COLO829 (cell line): Measurements from ENCODE around the gene TRAPPC12.
"Not testable (repeated sequence)": the region's sequence is repeated elsewhere in the genome, so short reads cannot be mapped to it uniquely, and the experiment has no call there.

Source experiments
- DNase-seq: peaks from one replicate; pipeline ENCODE4 v3.0.0; 2012; ENCODE audit warnings: low spot score

TRAPPC12 gene

GRCh38 chr2:3379647-3380534 lies at the start of gene TRAPPC12:
Gene TRAPPC12, plus strand, starts transcription at chr2:3379694. Its CDS starts 7,930 bp downstream, at chr2:3387624.
- DNase-seq, result peak; percentile 68

GRCh38 chr2:3332133-3332532 lies 47.4 kb upstream of the TRAPPC12 start:
- no peak for DNase-seq

GRCh38 chr2:3334392-3335345 lies 44.8 kb upstream of the TRAPPC12 start:
- no peak for DNase-seq

GRCh38 chr2:3336844-3337243 lies 42.6 kb upstream of the TRAPPC12 start:
- DNase-seq, result no peak

GRCh38 chr2:3338340-3338739 lies 41.2 kb upstream of the TRAPPC12 start:
- no peak for DNase-seq

- no peak for DNase-seq
These were observed 39.4 kb upstream of the TRAPPC12 start for GRCh38 chr2:3340144-3340543.

GRCh38 chr2:3341336-3341735 lies 38.2 kb upstream of the TRAPPC12 start:
- no peak for DNase-seq

GRCh38 chr2:3342324-3342723 lies 37.2 kb upstream of the TRAPPC12 start:
- no peak for DNase-seq

- DNase-seq, result no peak
These were observed 36.5 kb upstream of the TRAPPC12 start for GRCh38 chr2:3343012-3343411.

GRCh38 chr2:3344897-3345296 lies 34.6 kb upstream of the TRAPPC12 start:
- DNase-seq, result no peak

GRCh38 chr2:3345621-3346020 lies 33.9 kb upstream of the TRAPPC12 start:
- no peak for DNase-seq

GRCh38 chr2:3348767-3349166 lies 30.7 kb upstream of the TRAPPC12 start:
- no peak for DNase-seq

- DNase-seq, result no peak
These were observed 30.2 kb upstream of the TRAPPC12 start for GRCh38 chr2:3349211-3349693.

GRCh38 chr2:3354986-3355385 lies 24.5 kb upstream of the TRAPPC12 start:
- DNase-seq, result no peak

- no peak for DNase-seq
These were observed 23.4 kb upstream of the TRAPPC12 start for GRCh38 chr2:3355951-3356569.

- no peak for DNase-seq
These were observed 22.7 kb upstream of the TRAPPC12 start for GRCh38 chr2:3356799-3357198.

GRCh38 chr2:3357446-3357845 lies 22.0 kb upstream of the TRAPPC12 start:
- DNase-seq, result not testable (repeated sequence)

GRCh38 chr2:3357926-3358325 lies 21.6 kb upstream of the TRAPPC12 start:
- no peak for DNase-seq

- DNase-seq, result no peak
These were observed 17.7 kb upstream of the TRAPPC12 start for GRCh38 chr2:3361518-3362389.

GRCh38 chr2:3365219-3365618 lies 14.3 kb upstream of the TRAPPC12 start:
- DNase-seq, result no peak

- no peak for DNase-seq
These were observed 11.2 kb upstream of the TRAPPC12 start for GRCh38 chr2:3368261-3368722.
